SK-N-MC (cell line): ENCODE results near the gene PRKN.

Experiments
- EZH2 ChIP-seq: fragments of 200-600 bp; sonication (generic); IDR thresholded peaks from one replicate; pipeline ENCODE4 v1.6.1; 2017; ENCODE audit warnings: antibody characterized with exemption
- FOXP2 ChIP-seq: optimal IDR thresholded peaks from 2 replicates; pipeline ENCODE3; 2011; ENCODE audit warnings: mild to moderate bottlenecking, moderate library complexity; ENCODE audit not compliant: insufficient read depth; ENCODE audit errors: extremely low read length, control extremely low read depth
- POLR2AphosphoS5 ChIP-seq: IDR thresholded peaks from 2 replicates; pipeline ENCODE4 v1.6.1; 2012; ENCODE audit warnings: mild to moderate bottlenecking, low read depth, low read length, borderline replicate concordance

GRCh38 chr6:161596807-161597520 lies 1130.6 kb downstream of the PRKN start:
- TF ChIP-seq EZH2 (no peak), POLR2AphosphoS5 (no peak), FOXP2 (no peak)
